ENCODE data around the gene C2orf76.
"Not testable (repeated sequence)": the region's sequence is repeated elsewhere in the genome, so short reads cannot be mapped to it uniquely, and the experiment has no call there.

The C2orf76 gene

GRCh38 chr2:119405151-119405550 lies 38.5 kb upstream of the C2orf76 start:
- ATAC-seq (ENCODE audit: insufficient read depth, low read depth) (no peak), DNase-seq (no peak)
- no peaks in the 10 kb centered on the region for H3K79me2 ChIP-seq (ENCODE audit: insufficient read depth, low read length)
- no peak overlapping the region for H3K4me2 ChIP-seq (ENCODE audit: insufficient read depth, low read length)
- no peaks in the 10 kb centered on the region for H3K4me1 ChIP-seq (ENCODE audit: insufficient read depth, low read length)
- H3K9me3 ChIP-seq (ENCODE audit: insufficient read depth, low read length, severe bottlenecking): no peaks in the 10 kb centered on the region
- TF ChIP-seq CTCF (IDR thresholded peaks at IDR 0.05; ENCODE audit: borderline replicate concordance, extremely low read depth, low read length, poor library complexity, severe bottlenecking) (no peak), EZH2 (IDR thresholded peaks at IDR 0.05; ENCODE audit: borderline replicate concordance, low read depth, low read length, severe bottlenecking) (no peak)
- H3K27ac ChIP-seq (ENCODE audit: low read length): no peak overlapping the region
- H3K9ac ChIP-seq (ENCODE audit: low read depth, low read length): no peak overlapping the region
- H4K20me1 ChIP-seq (ENCODE audit: insufficient read depth, low read length): peaks cover 2% of the 10 kb centered on the region; the same call in 1 of the 2 replicates
- H3K4me3 ChIP-seq (ENCODE audit: low read depth in 1 of 2, low read length in 2 of 2): no peak overlapping the region
- H3K36me3 ChIP-seq (ENCODE audit: insufficient read depth, low read length): no peaks in the 10 kb centered on the region
- H2AFZ ChIP-seq (ENCODE audit: low read depth, low read length): no peak overlapping the region
- no peaks in the 10 kb centered on the region for H3K27me3 ChIP-seq (ENCODE audit: insufficient read depth, low read length, poor library complexity)

- H3K27ac ChIP-seq (ENCODE audit: low read length); H2AFZ ChIP-seq (ENCODE audit: low read depth, low read length); H3K79me2 ChIP-seq (ENCODE audit: insufficient read depth, low read length); H3K4me3 ChIP-seq (ENCODE audit: low read depth in 1 of 2, low read length in 2 of 2); H4K20me1 ChIP-seq (ENCODE audit: insufficient read depth, low read length); H3K4me1 ChIP-seq (ENCODE audit: insufficient read depth, low read length); H3K9me3 ChIP-seq (ENCODE audit: insufficient read depth, low read length, severe bottlenecking); H3K36me3 ChIP-seq (ENCODE audit: insufficient read depth, low read length); H3K27me3 ChIP-seq (ENCODE audit: insufficient read depth, low read length, poor library complexity); H3K4me2 ChIP-seq (ENCODE audit: insufficient read depth, low read length); H3K9ac ChIP-seq (ENCODE audit: low read depth, low read length); ATAC-seq (ENCODE audit: insufficient read depth, low read depth); DNase-seq: not testable (repeated sequence)
Observed at GRCh38 chr2:119403618-119404017, 37.0 kb upstream of the C2orf76 start.

GRCh38 chr2:119402645-119403560 lies 36.3 kb upstream of the C2orf76 start:
- Histone ChIP-seq H3K9ac (ENCODE audit: low read depth, low read length) (no peak overlapping the region), H3K4me3 (ENCODE audit: low read depth in 1 of 2, low read length in 2 of 2) (no peak overlapping the region), H3K79me2 (ENCODE audit: insufficient read depth, low read length) (no peaks in the 10 kb centered on the region), H4K20me1 (ENCODE audit: insufficient read depth, low read length) (peaks cover 2% of the 10 kb centered on the region; the same call in 1 of the 2 replicates), H3K4me1 (ENCODE audit: insufficient read depth, low read length) (no peaks in the 10 kb centered on the region), H3K4me2 (ENCODE audit: insufficient read depth, low read length) (no peak overlapping the region), H3K27ac (ENCODE audit: low read length) (no peak overlapping the region), H3K27me3 (ENCODE audit: insufficient read depth, low read length, poor library complexity) (no peaks in the 10 kb centered on the region), H2AFZ (ENCODE audit: low read depth, low read length) (no peak overlapping the region), H3K36me3 (ENCODE audit: insufficient read depth, low read length) (no peaks in the 10 kb centered on the region), H3K9me3 (ENCODE audit: insufficient read depth, low read length, severe bottlenecking) (no peaks in the 10 kb centered on the region)
- ATAC-seq (ENCODE audit: insufficient read depth, low read depth) (no peak), DNase-seq (no peak)
- TF ChIP-seq CTCF (IDR thresholded peaks at IDR 0.05; ENCODE audit: borderline replicate concordance, extremely low read depth, low read length, poor library complexity, severe bottlenecking) (no peak), EZH2 (IDR thresholded peaks at IDR 0.05; ENCODE audit: borderline replicate concordance, low read depth, low read length, severe bottlenecking) (no peak)

- Histone ChIP-seq H3K27me3 (ENCODE audit: insufficient read depth, low read length, poor library complexity) (no peaks in the 10 kb centered on the region), H3K27ac (ENCODE audit: low read length) (no peak overlapping the region)
Observed at GRCh38 chr2:119402106-119402505, 35.5 kb upstream of the C2orf76 start.

More at GRCh38 chr2:119402106-119402505, 35.5 kb upstream of the C2orf76 start:
- no peak overlapping the region for H2AFZ ChIP-seq (ENCODE audit: low read depth, low read length)
- H3K4me3 ChIP-seq (ENCODE audit: low read depth in 1 of 2, low read length in 2 of 2): no peak overlapping the region
- DNase-seq (no peak), ATAC-seq (ENCODE audit: insufficient read depth, low read depth) (no peak)
- TF ChIP-seq EZH2 (IDR thresholded peaks at IDR 0.05; ENCODE audit: borderline replicate concordance, low read depth, low read length, severe bottlenecking) (no peak), CTCF (IDR thresholded peaks at IDR 0.05; ENCODE audit: borderline replicate concordance, extremely low read depth, low read length, poor library complexity, severe bottlenecking) (no peak)
- H3K4me1 ChIP-seq (ENCODE audit: insufficient read depth, low read length): no peaks in the 10 kb centered on the region
- H3K9ac ChIP-seq (ENCODE audit: low read depth, low read length): no peak overlapping the region
- no peaks in the 10 kb centered on the region for H3K79me2 ChIP-seq (ENCODE audit: insufficient read depth, low read length)
- no peak overlapping the region for H3K4me2 ChIP-seq (ENCODE audit: insufficient read depth, low read length)
- no peaks in the 10 kb centered on the region for H3K9me3 ChIP-seq (ENCODE audit: insufficient read depth, low read length, severe bottlenecking)
- no peaks in the 10 kb centered on the region for H4K20me1 ChIP-seq (ENCODE audit: insufficient read depth, low read length)
- H3K36me3 ChIP-seq (ENCODE audit: insufficient read depth, low read length): no peaks in the 10 kb centered on the region
